Body of pancreas (tissue), 4 donors: ENCODE data around the gene GTF3C5.

Experiments used
- POLR2A ChIP-seq, 3 donors: fragments of 450-650 bp; IDR thresholded peaks; one replicate each; pipeline ENCODE4 v1.6.1; 2016; ENCODE audit warnings: antibody characterized with exemption in 3 of 3, mild to moderate bottlenecking in 2 of 3
- TF ChIP-seq, protein P1 (sequence below), 7 experiments: fragments of 450-650 bp in 4 of 7; fragments of 200-600 bp in 3 of 7; sonication (generic) in 3 of 7; IDR thresholded peaks; one replicate each; pipeline ENCODE4 v1.5.1; 2016 to 2019; ENCODE audit warnings: antibody characterized with exemption in 7 of 7

- TF ChIP-seq, protein P1, sequence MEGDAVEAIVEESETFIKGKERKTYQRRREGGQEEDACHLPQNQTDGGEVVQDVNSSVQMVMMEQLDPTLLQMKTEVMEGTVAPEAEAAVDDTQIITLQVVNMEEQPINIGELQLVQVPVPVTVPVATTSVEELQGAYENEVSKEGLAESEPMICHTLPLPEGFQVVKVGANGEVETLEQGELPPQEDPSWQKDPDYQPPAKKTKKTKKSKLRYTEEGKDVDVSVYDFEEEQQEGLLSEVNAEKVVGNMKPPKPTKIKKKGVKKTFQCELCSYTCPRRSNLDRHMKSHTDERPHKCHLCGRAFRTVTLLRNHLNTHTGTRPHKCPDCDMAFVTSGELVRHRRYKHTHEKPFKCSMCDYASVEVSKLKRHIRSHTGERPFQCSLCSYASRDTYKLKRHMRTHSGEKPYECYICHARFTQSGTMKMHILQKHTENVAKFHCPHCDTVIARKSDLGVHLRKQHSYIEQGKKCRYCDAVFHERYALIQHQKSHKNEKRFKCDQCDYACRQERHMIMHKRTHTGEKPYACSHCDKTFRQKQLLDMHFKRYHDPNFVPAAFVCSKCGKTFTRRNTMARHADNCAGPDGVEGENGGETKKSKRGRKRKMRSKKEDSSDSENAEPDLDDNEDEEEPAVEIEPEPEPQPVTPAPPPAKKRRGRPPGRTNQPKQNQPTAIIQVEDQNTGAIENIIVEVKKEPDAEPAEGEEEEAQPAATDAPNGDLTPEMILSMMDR (IDR thresholded peaks at IDR 0.05) = no peak
- no peak for TF ChIP-seq POLR2A (IDR thresholded peaks at IDR 0.05)
These were observed 842 bp upstream of the GTF3C5 start for GRCh38 chr9:133029994-133030316.
